ENCODE measurements around the gene GRIK2.
A peak's percentile ranks its signal among the peaks of the same experiment; 100 is the strongest.

The GRIK2 gene

GRCh38 chr6:101662111-101662897, 268.8 kb downstream of the GRIK2 start:
- no peak for DNase-seq
- Histone ChIP-seq H3K36me3 (replicated peaks) (no peaks in the 10 kb centered on the region), H3K27me3 (replicated peaks) (no peaks in the 10 kb centered on the region), H3K27ac (no peak overlapping the region), H3K4me3 (ENCODE audit: low read depth, low read length) (no peak overlapping the region)
- in situ Hi-C loops (cut with HindIII; ENCODE audit: low pct_ligation_motif_present, low sequenced_read_pairs), result no loop called here
- no peak for TF ChIP-seq CTCF (IDR thresholded peaks at IDR 0.05; ENCODE audit: low read depth, low read length, missing control alignments)

- TF ChIP-seq CTCF (IDR thresholded peaks at IDR 0.05; ENCODE audit: low read depth, low read length, missing control alignments), result no peak
- no peak overlapping the region for H3K4me3 ChIP-seq (ENCODE audit: low read depth, low read length)
- in situ Hi-C loops (cut with HindIII; ENCODE audit: low pct_ligation_motif_present, low sequenced_read_pairs), result no loop called here
- no peak for DNase-seq
- no peaks in the 10 kb centered on the region for H3K27me3 ChIP-seq (replicated peaks)
- H3K36me3 ChIP-seq (replicated peaks), result no peaks in the 10 kb centered on the region
- no peak overlapping the region for H3K27ac ChIP-seq
These were observed 269.6 kb downstream of the GRIK2 start for GRCh38 chr6:101663100-101663499.

- in situ Hi-C loops (cut with HindIII; ENCODE audit: low pct_ligation_motif_present, low sequenced_read_pairs), result no loop called here
- no peak for TF ChIP-seq CTCF (IDR thresholded peaks at IDR 0.05; ENCODE audit: low read depth, low read length, missing control alignments)
- H3K27ac ChIP-seq, result no peak overlapping the region
- H3K27me3 ChIP-seq (replicated peaks), result no peaks in the 10 kb centered on the region
- H3K4me3 ChIP-seq (ENCODE audit: low read depth, low read length), result no peak overlapping the region
- peak; percentile 45 for DNase-seq
- no peaks in the 10 kb centered on the region for H3K36me3 ChIP-seq (replicated peaks)
These were observed 272.7 kb downstream of the GRIK2 start for GRCh38 chr6:101666256-101666655.

GRCh38 chr6:101668496-101669030, 275.1 kb downstream of the GRIK2 start:
- no peaks in the 10 kb centered on the region for H3K27me3 ChIP-seq (replicated peaks)
- DNase-seq, result no peak
- no peaks in the 10 kb centered on the region for H3K36me3 ChIP-seq (replicated peaks)
- H3K4me3 ChIP-seq (ENCODE audit: low read depth, low read length), result no peak overlapping the region
- no peak overlapping the region for H3K27ac ChIP-seq
- no peak for TF ChIP-seq CTCF (IDR thresholded peaks at IDR 0.05; ENCODE audit: low read depth, low read length, missing control alignments)
- in situ Hi-C loops (cut with HindIII; ENCODE audit: low pct_ligation_motif_present, low sequenced_read_pairs), result no loop called here

- H3K27me3 ChIP-seq (replicated peaks), result no peaks in the 10 kb centered on the region
- no peak overlapping the region for H3K27ac ChIP-seq
- H3K36me3 ChIP-seq (replicated peaks), result no peaks in the 10 kb centered on the region
- H3K4me3 ChIP-seq (ENCODE audit: low read depth, low read length), result no peak overlapping the region
- no peak for TF ChIP-seq CTCF (IDR thresholded peaks at IDR 0.05; ENCODE audit: low read depth, low read length, missing control alignments)
- no peak for DNase-seq
- in situ Hi-C loops (cut with HindIII; ENCODE audit: low pct_ligation_motif_present, low sequenced_read_pairs), result no loop called here
These were observed 282.7 kb downstream of the GRIK2 start for GRCh38 chr6:101676187-101676586.

Measured in brain microvascular endothelial cell (primary cell).